SK-N-SH treated with all-trans-retinoic acid at 6 μM for 48 hours (cell line): ENCODE results near the gene BAX.

Experiments
- ATAC-seq: fragments of 200-7000 bp; cut with Tn5 transposase; 3 replicates; pipeline ENCODE4 v1.9.1; 2020; ENCODE audit warnings: mild to moderate bottlenecking, moderate library complexity
- CSDC2 ChIP-seq: fragments of 250-450 bp; sonication (Bioruptor Pico); IDR thresholded peaks from 2 replicates; pipeline ENCODE4 v1.5.0; 2020; ENCODE audit warnings: mild to moderate bottlenecking, moderate library complexity
- CSRNP3 ChIP-seq: fragments of 250-450 bp; sonication (Bioruptor Pico); IDR thresholded peaks from 2 replicates; pipeline ENCODE4 v1.5.1; 2021; ENCODE audit warnings: mild to moderate bottlenecking, moderate library complexity
- ESRRG ChIP-seq: fragments of 250-450 bp; sonication (Bioruptor Pico); IDR thresholded peaks from 2 replicates; pipeline ENCODE4 v1.6.1; 2021; ENCODE audit warnings: mild to moderate bottlenecking
- GLIS3 ChIP-seq: fragments of 250-450 bp; sonication (Bioruptor Pico); IDR thresholded peaks from 2 replicates; pipeline ENCODE4 v1.5.0; 2020; ENCODE audit warnings: mild to moderate bottlenecking, moderate library complexity
- ISL1 ChIP-seq: fragments of 250-450 bp; sonication (Bioruptor Pico); IDR thresholded peaks from 2 replicates; pipeline ENCODE4 v2.1.2; 2022; ENCODE audit warnings: mild to moderate bottlenecking, moderate library complexity
- OSR1 ChIP-seq: fragments of 250-450 bp; sonication (Bioruptor Pico); IDR thresholded peaks from 2 replicates; pipeline ENCODE4 v1.8.0; 2022; ENCODE audit warnings: moderate library complexity, mild to moderate bottlenecking, inconsistent platforms
- POU6F1 ChIP-seq: fragments of 250-450 bp; sonication (Bioruptor Pico); IDR thresholded peaks from 2 replicates; pipeline ENCODE4 v1.8.0; 2021; ENCODE audit warnings: low read depth, mild to moderate bottlenecking, moderate library complexity, borderline replicate concordance
- PPARA ChIP-seq: fragments of 250-450 bp; sonication (Bioruptor Pico); IDR thresholded peaks from 2 replicates; pipeline ENCODE4 v1.5.0; 2020; ENCODE audit warnings: mild to moderate bottlenecking, borderline replicate concordance
- SNAI2 ChIP-seq: fragments of 250-450 bp; sonication (Bioruptor Pico); IDR thresholded peaks from 2 replicates; pipeline ENCODE4 v1.5.0; 2020; ENCODE audit warnings: mild to moderate bottlenecking, moderate library complexity
- TCF4 ChIP-seq: fragments of 250-450 bp; sonication (Bioruptor Pico); IDR thresholded peaks from 2 replicates; pipeline ENCODE4 v1.8.0; 2021; ENCODE audit warnings: mild to moderate bottlenecking, moderate library complexity, borderline replicate concordance
- TSHZ2 ChIP-seq: fragments of 250-450 bp; sonication (Bioruptor Pico); IDR thresholded peaks from 2 replicates; pipeline ENCODE4 v1.5.0; 2020; ENCODE audit warnings: mild to moderate bottlenecking, moderate library complexity
- ZFP3 ChIP-seq: fragments of 250-450 bp; sonication (Bioruptor Pico); IDR thresholded peaks from 2 replicates; pipeline ENCODE4 v1.5.0; 2020; ENCODE audit warnings: mild to moderate bottlenecking, moderate library complexity
- ZNF565 ChIP-seq: fragments of 450-650 bp; formaldehyde crosslinking; conservative IDR thresholded peaks from 2 replicates; pipeline ENCODE4 v1.5.0; 2020; ENCODE audit warnings: low read depth, mild to moderate bottlenecking, moderate library complexity
- ZNF70 ChIP-seq: fragments of 450-650 bp; formaldehyde crosslinking; IDR thresholded peaks from 2 replicates; pipeline ENCODE4 v1.5.0; 2020; ENCODE audit warnings: mild to moderate bottlenecking, moderate library complexity
- ZNF8 ChIP-seq: fragments of 450-650 bp; formaldehyde crosslinking; IDR thresholded peaks from 2 replicates; pipeline ENCODE4 v1.5.0; 2020; ENCODE audit warnings: mild to moderate bottlenecking, moderate library complexity
- TF ChIP-seq, protein P1 (sequence below): fragments of 250-450 bp; sonication (Bioruptor Pico); IDR thresholded peaks from 2 replicates; pipeline ENCODE4 v1.5.1; 2020; ENCODE audit warnings: low read depth, mild to moderate bottlenecking, moderate library complexity

BAX gene

DNA sequence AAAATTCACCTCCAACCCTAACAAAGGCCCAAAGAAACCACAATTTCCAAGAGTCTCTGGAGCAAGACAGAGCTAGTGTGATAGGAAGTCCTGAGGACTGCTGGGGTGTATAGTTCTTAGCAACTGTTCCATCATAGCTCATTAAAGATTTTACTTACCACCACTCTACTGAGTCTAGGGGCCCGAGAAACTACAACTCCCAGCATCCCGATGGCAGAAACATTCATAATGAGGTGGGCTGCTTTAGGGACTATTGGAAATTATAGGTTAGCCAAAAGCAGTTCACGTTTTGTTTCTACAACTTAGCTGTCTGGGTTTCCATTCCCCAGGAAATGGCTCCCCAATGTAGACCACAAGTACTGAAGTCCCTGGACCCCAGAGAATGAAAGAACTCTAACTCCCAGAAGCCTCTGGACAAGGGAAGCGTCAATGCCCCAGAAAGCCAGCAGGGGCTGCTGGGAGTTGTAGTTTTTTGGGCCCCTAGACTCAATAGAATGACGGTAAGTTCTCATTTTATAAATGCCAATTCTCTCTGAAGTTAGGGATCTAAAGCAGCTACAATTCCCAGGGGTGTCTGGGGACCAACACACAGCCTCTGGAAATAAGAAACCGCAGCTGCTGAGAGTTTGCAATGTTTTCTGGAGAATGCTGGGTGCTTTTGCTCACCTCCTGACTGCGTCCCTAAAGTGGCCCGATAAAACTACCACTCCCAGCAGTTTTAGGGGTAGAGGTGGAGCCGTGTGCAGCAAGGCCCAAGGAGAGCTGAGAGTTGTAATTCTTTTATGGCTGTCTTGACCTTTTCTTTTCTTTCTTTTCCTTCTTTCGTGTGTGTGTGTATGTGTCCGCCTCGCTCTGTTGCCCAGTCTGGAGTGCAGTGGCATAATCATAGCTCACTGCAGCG is 21.5 kb downstream of the BAX start:
- ATAC-seq: peak; percentile 68
- TF ChIP-seq TCF4 (CRISPR knock-in tag): no peak
- no peak for TF ChIP-seq CSDC2
- TF ChIP-seq CSRNP3 (CRISPR knock-in tag): no peak
- TF ChIP-seq TSHZ2 (CRISPR knock-in tag): peak; percentile 75; the same call in 1 of the 2 replicates
- TF ChIP-seq POU6F1: no peak

DNA sequence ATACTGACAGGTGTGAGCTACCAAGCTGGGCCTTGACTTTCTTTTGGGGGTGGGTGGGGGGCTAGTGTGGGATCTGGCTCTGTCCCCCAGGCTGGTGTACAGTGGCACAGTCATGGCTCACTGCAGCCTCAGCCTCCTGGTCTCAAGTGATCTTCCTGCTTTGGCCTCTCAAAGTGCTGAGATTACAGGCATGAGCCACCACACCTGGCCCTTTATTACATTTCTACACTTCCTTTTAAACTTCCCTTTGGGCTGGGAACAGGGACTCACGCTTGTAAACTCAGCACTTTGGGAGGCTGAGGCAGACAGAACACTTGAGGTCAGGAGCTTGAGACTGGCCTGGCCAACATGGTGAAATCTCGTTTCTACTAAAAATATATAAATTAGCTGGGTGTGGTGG is 22.4 kb downstream of the BAX start:
- no peak for ATAC-seq
- no peak for TF ChIP-seq CSDC2
- no peak for TF ChIP-seq SNAI2 (CRISPR knock-in tag)
- no peak for TF ChIP-seq ZNF565 (CRISPR knock-in tag)
- no peak for TF ChIP-seq TSHZ2 (CRISPR knock-in tag)
- TF ChIP-seq GLIS3 (CRISPR knock-in tag): no peak
- TF ChIP-seq, protein P1, sequence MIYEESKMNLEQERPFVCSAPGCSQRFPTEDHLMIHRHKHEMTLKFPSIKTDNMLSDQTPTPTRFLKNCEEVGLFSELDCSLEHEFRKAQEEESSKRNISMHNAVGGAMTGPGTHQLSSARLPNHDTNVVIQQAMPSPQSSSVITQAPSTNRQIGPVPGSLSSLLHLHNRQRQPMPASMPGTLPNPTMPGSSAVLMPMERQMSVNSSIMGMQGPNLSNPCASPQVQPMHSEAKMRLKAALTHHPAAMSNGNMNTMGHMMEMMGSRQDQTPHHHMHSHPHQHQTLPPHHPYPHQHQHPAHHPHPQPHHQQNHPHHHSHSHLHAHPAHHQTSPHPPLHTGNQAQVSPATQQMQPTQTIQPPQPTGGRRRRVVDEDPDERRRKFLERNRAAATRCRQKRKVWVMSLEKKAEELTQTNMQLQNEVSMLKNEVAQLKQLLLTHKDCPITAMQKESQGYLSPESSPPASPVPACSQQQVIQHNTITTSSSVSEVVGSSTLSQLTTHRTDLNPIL (CRISPR knock-in tag): no peak
- no peak for TF ChIP-seq POU6F1
- no peak for TF ChIP-seq PPARA (CRISPR knock-in tag)

- ATAC-seq: no peak
- TF ChIP-seq CSRNP3 (CRISPR knock-in tag): no peak
- no peak for TF ChIP-seq ESRRG
- no peak for TF ChIP-seq ISL1
- TF ChIP-seq OSR1: no peak
- no peak for TF ChIP-seq TSHZ2 (CRISPR knock-in tag)
- TF ChIP-seq, protein P1 (CRISPR knock-in tag): no peak
- TF ChIP-seq ZNF8 (CRISPR knock-in tag): no peak
- TF ChIP-seq ZFP3 (CRISPR knock-in tag): no peak
- no peak for TF ChIP-seq ZNF70 (CRISPR knock-in tag)
- TF ChIP-seq GLIS3 (CRISPR knock-in tag): no peak
- TF ChIP-seq TCF4 (CRISPR knock-in tag): no peak
- TF ChIP-seq PPARA (CRISPR knock-in tag): no peak
Measured at GRCh38 chr19:48982280-48982679, 27.6 kb downstream of the BAX start.
